SK-N-SH treated with all-trans-retinoic acid at 6 μM for 48 hours (cell line): ENCODE data around the gene CCDC187.

Experiments used
- ARNTL ChIP-seq: fragments of 450-650 bp; formaldehyde crosslinking; IDR thresholded peaks from 2 replicates; pipeline ENCODE4 v1.5.0; 2020; ENCODE audit warnings: low read depth, mild to moderate bottlenecking, moderate library complexity, borderline replicate concordance
- ISL1 ChIP-seq: fragments of 250-450 bp; sonication (Bioruptor Pico); IDR thresholded peaks from 2 replicates; pipeline ENCODE4 v2.1.2; 2022; ENCODE audit warnings: mild to moderate bottlenecking, moderate library complexity
- OSR1 ChIP-seq: fragments of 250-450 bp; sonication (Bioruptor Pico); IDR thresholded peaks from 2 replicates; pipeline ENCODE4 v1.8.0; 2022; ENCODE audit warnings: moderate library complexity, mild to moderate bottlenecking, inconsistent platforms
- PPARA ChIP-seq: fragments of 250-450 bp; sonication (Bioruptor Pico); IDR thresholded peaks from 2 replicates; pipeline ENCODE4 v1.5.0; 2020; ENCODE audit warnings: mild to moderate bottlenecking, borderline replicate concordance
- RARB ChIP-seq: fragments of 250-450 bp; sonication (Bioruptor Pico); IDR thresholded peaks from 2 replicates; pipeline ENCODE4 v1.8.0; 2021; ENCODE audit warnings: mild to moderate bottlenecking, moderate library complexity
- SNAI2 ChIP-seq: fragments of 250-450 bp; sonication (Bioruptor Pico); IDR thresholded peaks from 2 replicates; pipeline ENCODE4 v1.5.0; 2020; ENCODE audit warnings: mild to moderate bottlenecking, moderate library complexity
- ZFP3 ChIP-seq: fragments of 250-450 bp; sonication (Bioruptor Pico); IDR thresholded peaks from 2 replicates; pipeline ENCODE4 v1.5.0; 2020; ENCODE audit warnings: mild to moderate bottlenecking, moderate library complexity
- ZNF70 ChIP-seq: fragments of 450-650 bp; formaldehyde crosslinking; IDR thresholded peaks from 2 replicates; pipeline ENCODE4 v1.5.0; 2020; ENCODE audit warnings: mild to moderate bottlenecking, moderate library complexity
- ZNF8 ChIP-seq: fragments of 450-650 bp; formaldehyde crosslinking; IDR thresholded peaks from 2 replicates; pipeline ENCODE4 v1.5.0; 2020; ENCODE audit warnings: mild to moderate bottlenecking, moderate library complexity
- TF ChIP-seq, protein P1 (sequence below): fragments of 250-450 bp; sonication (Bioruptor Pico); IDR thresholded peaks from 2 replicates; pipeline ENCODE4 v1.8.0; 2021; ENCODE audit warnings: low read depth, mild to moderate bottlenecking, moderate library complexity, borderline replicate concordance
- TF ChIP-seq, protein P2 (sequence below): fragments of 250-450 bp; sonication (Bioruptor Pico); IDR thresholded peaks from 2 replicates; pipeline ENCODE4 v1.8.0; 2020; ENCODE audit warnings: mild to moderate bottlenecking, moderate library complexity, borderline replicate concordance
- TF ChIP-seq, protein P3 (sequence below): fragments of 250-450 bp; sonication (Bioruptor Pico); IDR thresholded peaks from 2 replicates; pipeline ENCODE4 v1.5.1; 2020; ENCODE audit warnings: low read depth, mild to moderate bottlenecking, moderate library complexity
- TF ChIP-seq, protein P4 (sequence below): fragments of 250-450 bp; sonication (Bioruptor Pico); IDR thresholded peaks from 2 replicates; pipeline ENCODE4 v1.5.1; 2021; ENCODE audit warnings: mild to moderate bottlenecking, moderate library complexity

DNA sequence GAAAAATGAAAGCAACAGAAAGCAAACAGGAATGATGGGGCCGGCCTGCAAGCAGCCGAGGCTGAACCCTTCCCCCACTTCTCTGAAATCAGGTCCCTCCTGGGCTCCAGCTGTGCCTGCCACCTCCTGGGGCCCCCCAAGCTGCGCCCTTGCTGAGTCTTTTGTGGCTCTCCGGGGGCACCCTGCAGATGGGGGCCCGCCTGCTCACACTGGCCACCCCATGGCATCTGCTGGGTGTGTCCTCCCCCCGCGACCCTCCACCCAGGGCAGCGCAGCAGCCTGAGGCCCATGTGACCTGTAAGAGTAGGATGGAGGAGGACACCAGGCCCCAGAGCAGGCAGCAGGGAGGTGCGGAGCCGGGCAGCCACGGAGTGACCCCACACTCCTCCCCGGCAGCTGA is 29.2 kb upstream of the CCDC187 start:
- TF ChIP-seq PPARA (CRISPR knock-in tag) (no peak), OSR1 (CRISPR knock-in tag) (no peak), ZNF70 (CRISPR knock-in tag) (no peak), ZFP3 (CRISPR knock-in tag) (no peak), ARNTL (CRISPR knock-in tag) (no peak), RARB (CRISPR knock-in tag) (no peak), ISL1 (CRISPR knock-in tag) (no peak), ZNF8 (CRISPR knock-in tag) (no peak), SNAI2 (CRISPR knock-in tag) (no peak)
- TF ChIP-seq, protein P1, sequence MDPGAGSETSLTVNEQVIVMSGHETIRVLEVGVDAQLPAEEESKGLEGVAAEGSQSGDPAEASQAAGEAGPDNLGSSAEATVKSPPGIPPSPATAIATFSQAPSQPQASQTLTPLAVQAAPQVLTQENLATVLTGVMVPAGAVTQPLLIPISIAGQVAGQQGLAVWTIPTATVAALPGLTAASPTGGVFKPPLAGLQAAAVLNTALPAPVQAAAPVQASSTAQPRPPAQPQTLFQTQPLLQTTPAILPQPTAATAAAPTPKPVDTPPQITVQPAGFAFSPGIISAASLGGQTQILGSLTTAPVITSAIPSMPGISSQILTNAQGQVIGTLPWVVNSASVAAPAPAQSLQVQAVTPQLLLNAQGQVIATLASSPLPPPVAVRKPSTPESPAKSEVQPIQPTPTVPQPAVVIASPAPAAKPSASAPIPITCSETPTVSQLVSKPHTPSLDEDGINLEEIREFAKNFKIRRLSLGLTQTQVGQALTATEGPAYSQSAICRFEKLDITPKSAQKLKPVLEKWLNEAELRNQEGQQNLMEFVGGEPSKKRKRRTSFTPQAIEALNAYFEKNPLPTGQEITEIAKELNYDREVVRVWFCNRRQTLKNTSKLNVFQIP (CRISPR knock-in tag), result no peak
- TF ChIP-seq, protein P2, sequence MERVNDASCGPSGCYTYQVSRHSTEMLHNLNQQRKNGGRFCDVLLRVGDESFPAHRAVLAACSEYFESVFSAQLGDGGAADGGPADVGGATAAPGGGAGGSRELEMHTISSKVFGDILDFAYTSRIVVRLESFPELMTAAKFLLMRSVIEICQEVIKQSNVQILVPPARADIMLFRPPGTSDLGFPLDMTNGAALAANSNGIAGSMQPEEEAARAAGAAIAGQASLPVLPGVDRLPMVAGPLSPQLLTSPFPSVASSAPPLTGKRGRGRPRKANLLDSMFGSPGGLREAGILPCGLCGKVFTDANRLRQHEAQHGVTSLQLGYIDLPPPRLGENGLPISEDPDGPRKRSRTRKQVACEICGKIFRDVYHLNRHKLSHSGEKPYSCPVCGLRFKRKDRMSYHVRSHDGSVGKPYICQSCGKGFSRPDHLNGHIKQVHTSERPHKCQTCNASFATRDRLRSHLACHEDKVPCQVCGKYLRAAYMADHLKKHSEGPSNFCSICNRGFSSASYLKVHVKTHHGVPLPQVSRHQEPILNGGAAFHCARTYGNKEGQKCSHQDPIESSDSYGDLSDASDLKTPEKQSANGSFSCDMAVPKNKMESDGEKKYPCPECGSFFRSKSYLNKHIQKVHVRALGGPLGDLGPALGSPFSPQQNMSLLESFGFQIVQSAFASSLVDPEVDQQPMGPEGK (CRISPR knock-in tag), result no peak
- TF ChIP-seq, protein P3, sequence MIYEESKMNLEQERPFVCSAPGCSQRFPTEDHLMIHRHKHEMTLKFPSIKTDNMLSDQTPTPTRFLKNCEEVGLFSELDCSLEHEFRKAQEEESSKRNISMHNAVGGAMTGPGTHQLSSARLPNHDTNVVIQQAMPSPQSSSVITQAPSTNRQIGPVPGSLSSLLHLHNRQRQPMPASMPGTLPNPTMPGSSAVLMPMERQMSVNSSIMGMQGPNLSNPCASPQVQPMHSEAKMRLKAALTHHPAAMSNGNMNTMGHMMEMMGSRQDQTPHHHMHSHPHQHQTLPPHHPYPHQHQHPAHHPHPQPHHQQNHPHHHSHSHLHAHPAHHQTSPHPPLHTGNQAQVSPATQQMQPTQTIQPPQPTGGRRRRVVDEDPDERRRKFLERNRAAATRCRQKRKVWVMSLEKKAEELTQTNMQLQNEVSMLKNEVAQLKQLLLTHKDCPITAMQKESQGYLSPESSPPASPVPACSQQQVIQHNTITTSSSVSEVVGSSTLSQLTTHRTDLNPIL (CRISPR knock-in tag), result no peak
- TF ChIP-seq, protein P4, sequence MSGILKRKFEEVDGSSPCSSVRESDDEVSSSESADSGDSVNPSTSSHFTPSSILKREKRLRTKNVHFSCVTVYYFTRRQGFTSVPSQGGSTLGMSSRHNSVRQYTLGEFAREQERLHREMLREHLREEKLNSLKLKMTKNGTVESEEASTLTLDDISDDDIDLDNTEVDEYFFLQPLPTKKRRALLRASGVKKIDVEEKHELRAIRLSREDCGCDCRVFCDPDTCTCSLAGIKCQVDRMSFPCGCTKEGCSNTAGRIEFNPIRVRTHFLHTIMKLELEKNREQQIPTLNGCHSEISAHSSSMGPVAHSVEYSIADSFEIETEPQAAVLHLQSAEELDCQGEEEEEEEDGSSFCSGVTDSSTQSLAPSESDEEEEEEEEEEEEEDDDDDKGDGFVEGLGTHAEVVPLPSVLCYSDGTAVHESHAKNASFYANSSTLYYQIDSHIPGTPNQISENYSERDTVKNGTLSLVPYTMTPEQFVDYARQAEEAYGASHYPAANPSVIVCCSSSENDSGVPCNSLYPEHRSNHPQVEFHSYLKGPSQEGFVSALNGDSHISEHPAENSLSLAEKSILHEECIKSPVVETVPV (CRISPR knock-in tag), result no peak
